Neural cell (in vitro differentiated cells): Measurements from ENCODE around the gene CAT. TPM values are rescaled to one million over a fixed set of nuclear protein-coding genes. Genes with fewer than 3 reads are reported as not detected.

Experiments used
- H2AFZ ChIP-seq: fragments of 200-600, 300-800 bp; sonication (generic), shearing (Covaris generic); 2 replicates; pipeline ENCODE4 v1.6.0; 2014; ENCODE audit warnings: low read depth, mild to moderate bottlenecking, antibody characterized with exemption, low read length, moderate library complexity
- H3F3A ChIP-seq: fragments of 200-600 bp; shearing (Covaris generic); 2 replicates; pipeline ENCODE4 v1.6.1; 2016; ENCODE audit warnings: mild to moderate bottlenecking, moderate library complexity, mixed read lengths, antibody characterized with exemption, low read length; ENCODE audit not compliant: insufficient read depth, poor library complexity, severe bottlenecking
- H3K27ac ChIP-seq: fragments of 200-600, 300-800 bp; sonication (generic), shearing (Covaris generic); 2 replicates; pipeline ENCODE4 v1.5.1; 2014; ENCODE audit warnings: mild to moderate bottlenecking, low read length, moderate library complexity
- H3K27me3 ChIP-seq: fragments of 300-800, 200-600 bp; sonication (generic), shearing (Covaris generic); 2 replicates; pipeline ENCODE4 v1.6.0; 2014; ENCODE audit warnings: mild to moderate bottlenecking, low read depth, low read length, moderate library complexity; ENCODE audit not compliant: insufficient read depth
- H3K36me3 ChIP-seq: fragments of 300-800, 200-600 bp; sonication (generic), shearing (Covaris generic); 2 replicates; pipeline ENCODE4 v1.5.1; 2014; ENCODE audit warnings: mild to moderate bottlenecking, antibody characterized with exemption, low read length, moderate library complexity; ENCODE audit not compliant: insufficient read depth
- H3K4me2 ChIP-seq: fragments of 300-800, 200-600 bp; sonication (generic), shearing (Covaris generic); 2 replicates; pipeline ENCODE4 v1.6.0; 2014; ENCODE audit warnings: mild to moderate bottlenecking, low read length
- H3K4me3 ChIP-seq: fragments of 300-800, 200-600 bp; sonication (generic), shearing (Covaris generic); 2 replicates; pipeline ENCODE4 v1.5.1; 2014; ENCODE audit warnings: mild to moderate bottlenecking, low read length, moderate library complexity
- H3K79me2 ChIP-seq: fragments of 200-600 bp; shearing (Covaris generic); replicated peaks from 2 replicates; pipeline ENCODE4 v1.6.0; 2014; ENCODE audit warnings: mild to moderate bottlenecking, low read length, moderate library complexity; ENCODE audit not compliant: insufficient read depth
- H3K9ac ChIP-seq: fragments of 300-800, 200-600 bp; sonication (generic), shearing (Covaris generic); 2 replicates; pipeline ENCODE4 v1.6.1; 2016; ENCODE audit warnings: mild to moderate bottlenecking, low read length, mixed read lengths
- H3K9me2 ChIP-seq: fragments of 200-600 bp; shearing (Covaris generic); 2 replicates; pipeline ENCODE4 v1.6.1; 2016; ENCODE audit warnings: mild to moderate bottlenecking, low read length, mixed read lengths; ENCODE audit not compliant: insufficient read depth
- H3K9me3 ChIP-seq: fragments of 200-600, 300-800 bp; sonication (generic), shearing (Covaris generic); 2 replicates; pipeline ENCODE4 v1.6.1; 2016; ENCODE audit warnings: mild to moderate bottlenecking, mixed run types, low read length, moderate library complexity, mixed read lengths
- H4K20me1 ChIP-seq: fragments of 200-600 bp; shearing (Covaris generic); 2 replicates; pipeline ENCODE4 v1.6.1; 2016; ENCODE audit warnings: mild to moderate bottlenecking, mixed run types; ENCODE audit not compliant: insufficient read depth
- EP300 ChIP-seq: fragments of 450-650 bp; conservative IDR thresholded peaks from 2 replicates; pipeline ENCODE4 v1.6.1; 2014; ENCODE audit warnings: antibody characterized with exemption, mild to moderate bottlenecking, moderate library complexity; ENCODE audit not compliant: poor library complexity, severe bottlenecking
- EZH2 ChIP-seq: fragments of 200-600, 300-800 bp; shearing (Covaris generic), sonication (generic); IDR thresholded peaks from 2 replicates; pipeline ENCODE4 v1.6.1; 2014; ENCODE audit warnings: antibody characterized with exemption, low read length, borderline replicate concordance, mild to moderate bottlenecking; ENCODE audit not compliant: insufficient read depth, poor library complexity, severe bottlenecking
- MXI1 ChIP-seq: fragments of 450-650 bp; conservative IDR thresholded peaks from 2 replicates; pipeline ENCODE4 v1.6.1; 2014; ENCODE audit warnings: antibody characterized with exemption, mild to moderate bottlenecking; ENCODE audit not compliant: poor library complexity, severe bottlenecking
- POLR2AphosphoS5 ChIP-seq: IDR thresholded peaks from 2 replicates; pipeline ENCODE4 v1.6.1; 2012
- RAD21 ChIP-seq: fragments of 450-650 bp; conservative IDR thresholded peaks from 2 replicates; pipeline ENCODE4 v1.6.1; 2014; ENCODE audit warnings: antibody characterized with exemption, mild to moderate bottlenecking, moderate library complexity
- SMC3 ChIP-seq: fragments of 450-650 bp; conservative IDR thresholded peaks from 2 replicates; pipeline ENCODE4 v1.6.1; 2014; ENCODE audit warnings: antibody characterized with exemption, mild to moderate bottlenecking, moderate library complexity; ENCODE audit not compliant: poor library complexity
- TAF1 ChIP-seq: IDR thresholded peaks from 2 replicates; pipeline ENCODE4 v1.6.1; 2012; ENCODE audit warnings: low read depth
- polyA plus RNA-seq: library from polyadenylated mRNA; depleted of rRNA; stranded (reverse); fragments of >200 nt; gene quantifications from 2 replicates; pipeline ENCODE4 v1.2.3, GENCODE V29; 2014
- TF ChIP-seq, protein P1 (sequence below): fragments of 450-650 bp; IDR thresholded peaks from 2 replicates; pipeline ENCODE4 v1.5.1; 2014; ENCODE audit warnings: antibody characterized with exemption, mild to moderate bottlenecking, moderate library complexity; ENCODE audit not compliant: poor library complexity, severe bottlenecking
- TF ChIP-seq, protein P2 (sequence below): IDR thresholded peaks from 2 replicates; pipeline ENCODE4 v1.6.1; 2012; ENCODE audit warnings: borderline replicate concordance

Gene CAT
- polyA plus RNA-seq, 1 donor from 2014 or later: 40.1 TPM

DNA sequence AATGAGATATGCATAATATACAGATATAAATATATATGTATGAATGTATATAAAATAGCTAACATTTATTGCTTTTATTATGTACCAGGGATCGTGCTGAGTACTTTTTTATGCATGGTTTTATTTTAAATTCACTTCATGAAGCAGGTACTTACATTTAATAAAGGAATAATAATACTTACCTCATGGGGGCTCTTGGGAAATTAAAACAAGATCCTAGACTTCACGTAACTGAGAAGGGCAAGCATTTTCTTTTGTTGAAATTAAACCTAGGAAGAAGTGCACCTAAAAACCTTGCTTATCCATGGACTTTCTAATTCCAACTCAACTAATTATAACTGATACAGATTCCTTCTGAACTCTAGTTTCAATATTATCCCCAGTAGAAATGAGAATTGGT, 40.9 kb upstream of the CAT start:
- H3K36me3 ChIP-seq: no peaks in the 10 kb centered on the region
- H3K9me2 ChIP-seq: no peaks in the 10 kb centered on the region
- H3K79me2 ChIP-seq: no peaks in the 10 kb centered on the region
- peaks cover 4% of the 10 kb centered on the region for H3K9me3 ChIP-seq
- H2AFZ ChIP-seq: no peak overlapping the region
- H3K4me2 ChIP-seq: no peak overlapping the region
- H4K20me1 ChIP-seq: no peaks in the 10 kb centered on the region
- no peaks in the 10 kb centered on the region for H3F3A ChIP-seq
- no peak overlapping the region for H3K27ac ChIP-seq
- H3K9ac ChIP-seq: no peak overlapping the region
- H3K4me3 ChIP-seq: no peak overlapping the region
- no peaks in the 10 kb centered on the region for H3K27me3 ChIP-seq
- TF ChIP-seq TAF1: no peak
- TF ChIP-seq, protein P1, sequence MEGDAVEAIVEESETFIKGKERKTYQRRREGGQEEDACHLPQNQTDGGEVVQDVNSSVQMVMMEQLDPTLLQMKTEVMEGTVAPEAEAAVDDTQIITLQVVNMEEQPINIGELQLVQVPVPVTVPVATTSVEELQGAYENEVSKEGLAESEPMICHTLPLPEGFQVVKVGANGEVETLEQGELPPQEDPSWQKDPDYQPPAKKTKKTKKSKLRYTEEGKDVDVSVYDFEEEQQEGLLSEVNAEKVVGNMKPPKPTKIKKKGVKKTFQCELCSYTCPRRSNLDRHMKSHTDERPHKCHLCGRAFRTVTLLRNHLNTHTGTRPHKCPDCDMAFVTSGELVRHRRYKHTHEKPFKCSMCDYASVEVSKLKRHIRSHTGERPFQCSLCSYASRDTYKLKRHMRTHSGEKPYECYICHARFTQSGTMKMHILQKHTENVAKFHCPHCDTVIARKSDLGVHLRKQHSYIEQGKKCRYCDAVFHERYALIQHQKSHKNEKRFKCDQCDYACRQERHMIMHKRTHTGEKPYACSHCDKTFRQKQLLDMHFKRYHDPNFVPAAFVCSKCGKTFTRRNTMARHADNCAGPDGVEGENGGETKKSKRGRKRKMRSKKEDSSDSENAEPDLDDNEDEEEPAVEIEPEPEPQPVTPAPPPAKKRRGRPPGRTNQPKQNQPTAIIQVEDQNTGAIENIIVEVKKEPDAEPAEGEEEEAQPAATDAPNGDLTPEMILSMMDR: no peak
- TF ChIP-seq POLR2AphosphoS5: no peak
- TF ChIP-seq MXI1: no peak
- TF ChIP-seq, protein P2, sequence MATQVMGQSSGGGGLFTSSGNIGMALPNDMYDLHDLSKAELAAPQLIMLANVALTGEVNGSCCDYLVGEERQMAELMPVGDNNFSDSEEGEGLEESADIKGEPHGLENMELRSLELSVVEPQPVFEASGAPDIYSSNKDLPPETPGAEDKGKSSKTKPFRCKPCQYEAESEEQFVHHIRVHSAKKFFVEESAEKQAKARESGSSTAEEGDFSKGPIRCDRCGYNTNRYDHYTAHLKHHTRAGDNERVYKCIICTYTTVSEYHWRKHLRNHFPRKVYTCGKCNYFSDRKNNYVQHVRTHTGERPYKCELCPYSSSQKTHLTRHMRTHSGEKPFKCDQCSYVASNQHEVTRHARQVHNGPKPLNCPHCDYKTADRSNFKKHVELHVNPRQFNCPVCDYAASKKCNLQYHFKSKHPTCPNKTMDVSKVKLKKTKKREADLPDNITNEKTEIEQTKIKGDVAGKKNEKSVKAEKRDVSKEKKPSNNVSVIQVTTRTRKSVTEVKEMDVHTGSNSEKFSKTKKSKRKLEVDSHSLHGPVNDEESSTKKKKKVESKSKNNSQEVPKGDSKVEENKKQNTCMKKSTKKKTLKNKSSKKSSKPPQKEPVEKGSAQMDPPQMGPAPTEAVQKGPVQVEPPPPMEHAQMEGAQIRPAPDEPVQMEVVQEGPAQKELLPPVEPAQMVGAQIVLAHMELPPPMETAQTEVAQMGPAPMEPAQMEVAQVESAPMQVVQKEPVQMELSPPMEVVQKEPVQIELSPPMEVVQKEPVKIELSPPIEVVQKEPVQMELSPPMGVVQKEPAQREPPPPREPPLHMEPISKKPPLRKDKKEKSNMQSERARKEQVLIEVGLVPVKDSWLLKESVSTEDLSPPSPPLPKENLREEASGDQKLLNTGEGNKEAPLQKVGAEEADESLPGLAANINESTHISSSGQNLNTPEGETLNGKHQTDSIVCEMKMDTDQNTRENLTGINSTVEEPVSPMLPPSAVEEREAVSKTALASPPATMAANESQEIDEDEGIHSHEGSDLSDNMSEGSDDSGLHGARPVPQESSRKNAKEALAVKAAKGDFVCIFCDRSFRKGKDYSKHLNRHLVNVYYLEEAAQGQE: no peak
- TF ChIP-seq SMC3: no peak
- TF ChIP-seq EP300: no peak
- no peak for TF ChIP-seq EZH2
- no peak for TF ChIP-seq RAD21

DNA sequence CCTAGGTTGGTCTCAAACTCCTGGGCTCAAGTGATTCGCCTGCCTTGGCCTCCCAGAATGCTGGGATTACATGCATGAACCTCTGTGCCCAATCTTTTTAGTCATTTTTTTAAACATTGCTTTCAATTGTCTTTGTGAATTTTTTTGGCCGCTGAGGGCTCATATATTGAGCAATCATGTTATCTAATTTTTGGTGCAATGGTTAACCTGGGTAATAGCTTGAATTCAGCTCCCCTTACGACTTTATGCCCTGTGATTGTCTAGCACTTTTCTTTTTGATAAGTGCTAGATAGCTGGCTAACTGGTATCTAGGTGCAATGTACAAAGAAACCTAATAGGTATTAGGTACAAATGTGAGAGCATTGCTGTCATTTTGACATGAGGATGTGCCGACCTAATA, 35.3 kb upstream of the CAT start:
- Histone ChIP-seq H3K36me3 (no peaks in the 10 kb centered on the region), H2AFZ (no peak overlapping the region), H3K4me2 (no peak overlapping the region), H3F3A (no peaks in the 10 kb centered on the region), H3K9me3 (peaks cover 4% of the 10 kb centered on the region), H4K20me1 (no peaks in the 10 kb centered on the region), H3K9ac (no peak overlapping the region), H3K4me3 (no peak overlapping the region), H3K79me2 (no peaks in the 10 kb centered on the region), H3K27ac (no peak overlapping the region), H3K27me3 (no peaks in the 10 kb centered on the region), H3K9me2 (no peaks in the 10 kb centered on the region)
- TF ChIP-seq SMC3 (no peak), MXI1 (no peak), RAD21 (no peak), POLR2AphosphoS5 (no peak), EZH2 (no peak), TAF1 (no peak), EP300 (no peak)
- TF ChIP-seq, protein P1: no peak
- TF ChIP-seq, protein P2: no peak
